ENCODE measurements around the gene SESTD1.

GRCh38 chr2:179263015-179263414 lies 1.6 kb downstream of the SESTD1 start:
- TF ChIP-seq CTCF (conservative IDR thresholded peaks at IDR 0.05 in 1 of 2, IDR thresholded peaks at IDR 0.05 in 1 of 2; ENCODE audit: low read depth in 1 of 2, low read length in 2 of 2) (no peak), EZH2 (IDR thresholded peaks at IDR 0.05; ENCODE audit: low read length, missing control alignments) (no peak)

Data from fibroblast of lung (primary cell).